Bronchial epithelial cell (primary cell): Measurements from ENCODE around the gene INPP5B. TPM values are rescaled to one million over a fixed set of nuclear protein-coding genes. Genes with fewer than 3 reads are reported as not detected.

Experiments
- DNase-seq: peaks from one replicate; pipeline ENCODE4 v3.0.0-alpha.2; 2010; ENCODE audit warnings: low read depth
- FAIRE-seq: peaks from 2 replicates; lab custom pipeline; 2011; peaks lifted over from hg19 to GRCh38; lab: Jason Lieb, UNC
- H3K27me3 ChIP-seq: 2 replicates; pipeline ENCODE4 v1.5.1; 2011; ENCODE audit warnings: low read length; ENCODE audit not compliant: control insufficient read depth, insufficient read depth
- H3K36me3 ChIP-seq: 2 replicates; pipeline ENCODE4 v1.5.1; 2011; ENCODE audit warnings: low read length; ENCODE audit not compliant: control insufficient read depth, insufficient read depth
- H3K4me3 ChIP-seq: 2 replicates; pipeline ENCODE4 v1.5.1; 2011; ENCODE audit warnings: mild to moderate bottlenecking, low read depth, low read length, control low read depth
- CTCF ChIP-seq: IDR thresholded peaks from 2 replicates; pipeline ENCODE4 v1.5.1; 2011; ENCODE audit warnings: mild to moderate bottlenecking, moderate library complexity, low read length, control low read depth, inconsistent platforms; ENCODE audit not compliant: insufficient read depth, severe bottlenecking
- total RNA-seq: library from RNA; depleted of rRNA; stranded (reverse); fragments of >200 nt; gene quantifications from 2 replicates; pipeline ENCODE4 v1.2.1, GENCODE V29; 2014

The INPP5B gene
- total RNA-seq, 1 donor from 2014 or later: 8.4 TPM

DNA sequence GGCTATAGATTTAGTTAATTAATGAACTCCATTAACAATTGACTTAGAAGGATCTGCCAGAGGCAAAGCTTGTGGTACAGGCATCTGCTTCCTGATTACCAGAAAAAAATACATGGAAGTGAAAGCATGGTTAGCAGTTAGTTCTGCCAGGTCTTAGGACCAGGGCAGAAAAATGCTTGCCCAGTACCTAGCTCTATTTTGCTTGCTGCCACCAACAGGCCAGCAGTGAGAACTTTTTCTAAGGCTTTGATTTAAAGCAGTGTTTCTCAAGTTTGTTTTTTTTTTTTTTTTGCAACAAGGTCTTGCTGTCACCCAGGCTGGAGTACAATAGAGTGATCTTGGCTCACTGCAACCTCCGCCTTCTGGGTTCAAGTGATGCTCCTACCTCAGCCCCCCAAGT is 71.0 kb downstream of the INPP5B start:
- FAIRE-seq (no peak), DNase-seq (peak; percentile 51)
- H3K36me3 ChIP-seq: peaks cover 4% of the 10 kb centered on the region

GRCh38 chr1:37872692-37873091 is 74.2 kb downstream of the INPP5B start:
- DNase-seq: no peak
- no peak for TF ChIP-seq CTCF
- Histone ChIP-seq H3K27me3 (no peaks in the 10 kb centered on the region), H3K4me3 (no peak overlapping the region), H3K36me3 (peaks cover 2% of the 10 kb centered on the region)
- no peak for FAIRE-seq

More for the DNA sequence above, 71.0 kb downstream of the INPP5B start:
- no peaks in the 10 kb centered on the region for H3K27me3 ChIP-seq
- no peak overlapping the region for H3K4me3 ChIP-seq
- TF ChIP-seq CTCF: peak; percentile 52

DNA sequence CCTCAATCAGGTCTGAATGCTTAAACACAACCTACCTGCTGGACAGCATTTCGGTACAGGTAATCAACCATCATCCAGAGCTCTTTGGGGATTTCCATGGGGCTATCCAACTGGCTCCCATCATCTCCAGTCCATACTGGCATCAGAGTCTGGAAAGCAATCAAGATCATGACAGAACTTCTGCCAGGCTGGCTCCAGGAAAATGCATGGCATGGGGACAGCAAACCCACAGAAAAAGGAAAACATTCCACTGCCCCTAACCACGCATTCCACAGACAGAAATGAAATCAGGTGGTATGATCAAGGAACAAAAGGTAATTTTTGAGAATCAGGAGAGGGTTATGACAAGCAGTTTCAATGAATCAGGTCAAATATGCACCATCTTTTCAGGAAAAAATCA is 78.4 kb downstream of the INPP5B start:
- no peak overlapping the region for H3K4me3 ChIP-seq
- DNase-seq: no peak
- FAIRE-seq: no peak
- no peaks in the 10 kb centered on the region for H3K27me3 ChIP-seq
- peaks cover 2% of the 10 kb centered on the region for H3K36me3 ChIP-seq
- TF ChIP-seq CTCF: no peak

DNA sequence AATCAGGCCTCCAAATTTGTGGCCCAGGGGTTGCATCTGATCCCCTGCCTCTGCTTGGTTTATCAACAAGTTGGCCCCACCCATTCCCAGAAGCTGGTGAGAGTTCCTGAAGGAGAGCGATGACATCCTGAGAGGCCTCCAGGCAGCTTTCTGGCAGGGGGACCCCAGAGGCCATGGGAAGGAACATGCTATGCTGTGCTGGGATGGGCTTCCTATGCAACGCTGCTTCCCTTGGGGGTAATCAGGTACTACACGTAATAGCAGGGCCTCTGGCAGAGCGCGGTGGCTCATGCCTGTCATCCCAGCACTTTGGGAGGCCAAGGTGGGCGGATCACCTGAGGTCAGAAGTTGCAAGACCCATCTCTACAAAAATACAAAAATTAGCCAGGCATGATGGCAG is 79.1 kb downstream of the INPP5B start:
- FAIRE-seq (no peak), DNase-seq (no peak)

GRCh38 chr1:37866491-37866890 is 80.4 kb downstream of the INPP5B start:
- H3K27me3 ChIP-seq: no peaks in the 10 kb centered on the region
- no peak for FAIRE-seq
- TF ChIP-seq CTCF: no peak
- peak; percentile 64 for DNase-seq
- H3K4me3 ChIP-seq: no peak overlapping the region
- H3K36me3 ChIP-seq: peaks cover 1% of the 10 kb centered on the region

More for the DNA sequence above, 79.1 kb downstream of the INPP5B start:
- no peak overlapping the region for H3K4me3 ChIP-seq
- TF ChIP-seq CTCF: no peak
- H3K27me3 ChIP-seq: no peaks in the 10 kb centered on the region
- peaks cover 2% of the 10 kb centered on the region for H3K36me3 ChIP-seq

GRCh38 chr1:37865348-37866120 is 81.3 kb downstream of the INPP5B start:
- TF ChIP-seq CTCF: no peak
- Histone ChIP-seq H3K4me3 (no peak overlapping the region), H3K27me3 (no peaks in the 10 kb centered on the region), H3K36me3 (peaks cover 1% of the 10 kb centered on the region)
- FAIRE-seq (peak; percentile 92), DNase-seq (peak; percentile 96)
